GDM1 (cell line): ENCODE results near the gene C2CD4B.

Experiments used
- DNase-seq: peaks from one replicate; lab custom pipeline; 2025; lab: John Stamatoyannopoulos, UW

The C2CD4B gene

DNA sequence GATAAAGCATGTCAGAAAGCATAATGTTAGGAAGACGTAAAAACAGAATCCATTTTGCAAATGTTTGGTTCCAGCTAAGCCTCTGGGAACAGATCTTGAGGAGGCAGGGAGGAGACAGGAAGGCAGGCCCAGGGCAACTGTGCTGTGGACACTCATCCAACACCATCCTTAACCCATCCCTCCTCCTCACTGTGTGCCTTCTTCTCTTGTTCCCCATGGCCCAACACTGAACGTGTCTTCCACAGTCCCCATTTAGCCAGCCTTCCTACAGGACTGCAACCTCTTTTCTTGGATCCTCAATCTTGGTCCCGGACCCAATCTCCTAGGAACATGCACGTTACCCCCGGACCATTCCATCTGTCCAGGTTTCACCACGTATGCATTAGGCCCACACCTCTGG lies 15.4 kb downstream of the C2CD4B start:
- no peak for DNase-seq

DNA sequence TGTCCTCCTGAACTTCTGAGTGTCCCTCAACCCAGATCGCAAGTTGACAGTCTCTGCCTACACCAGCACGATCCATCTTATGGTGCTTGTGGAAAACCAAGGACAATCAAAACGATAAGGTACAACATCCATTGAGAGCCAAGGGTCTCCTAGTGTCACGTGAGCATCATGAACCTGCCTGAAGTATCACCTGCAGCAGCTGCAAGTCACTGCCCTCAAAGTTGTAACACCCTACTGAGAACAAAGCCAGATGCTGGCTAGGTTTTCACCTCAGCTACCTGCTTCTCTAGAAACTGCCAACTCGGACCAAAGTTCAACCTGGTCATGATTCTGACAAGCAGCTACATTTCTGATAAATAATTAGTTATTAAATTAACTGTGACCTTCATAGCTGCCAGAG lies 17.5 kb downstream of the C2CD4B start:
- DNase-seq = no peak

GRCh38 chr15:62147149-62147548 lies 17.9 kb downstream of the C2CD4B start:
- DNase-seq = no peak

DNA sequence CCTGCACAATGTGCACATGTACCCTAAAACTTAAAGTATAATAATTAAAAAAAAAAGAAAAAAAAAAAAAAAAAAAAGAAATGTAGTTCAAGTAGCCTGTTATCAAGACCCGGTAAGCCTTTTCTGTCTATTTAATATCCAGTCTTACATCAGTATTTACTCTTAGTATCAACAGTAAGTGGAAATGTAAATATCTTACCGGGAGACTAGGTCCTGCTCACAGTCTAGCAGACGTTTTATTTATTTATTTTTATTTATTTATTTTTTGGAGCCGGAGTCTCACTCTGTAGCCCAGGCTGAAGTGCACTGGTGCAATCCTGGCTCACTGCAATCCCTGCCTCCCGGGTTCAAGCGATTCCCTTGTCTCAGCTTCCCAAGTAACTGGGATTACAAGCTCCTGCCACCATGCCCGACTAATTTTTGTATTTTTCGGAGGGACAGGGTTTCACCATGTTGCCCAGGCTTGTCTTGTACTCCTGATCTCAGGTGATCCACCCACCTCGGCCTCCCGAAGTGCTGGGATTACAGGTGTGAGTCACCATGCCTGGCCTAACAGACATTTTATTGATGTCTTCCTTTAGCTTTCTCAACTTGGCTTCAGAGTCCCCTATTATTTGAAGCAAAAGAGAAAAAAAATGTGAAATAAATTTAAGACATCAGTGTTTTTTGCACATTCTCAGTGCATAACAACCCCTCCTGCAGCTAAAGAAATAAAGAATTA lies 19.9 kb downstream of the C2CD4B start:
- DNase-seq = no peak

- no peak for DNase-seq
Measured at GRCh38 chr15:62142736-62143135, 22.3 kb downstream of the C2CD4B start.

DNA sequence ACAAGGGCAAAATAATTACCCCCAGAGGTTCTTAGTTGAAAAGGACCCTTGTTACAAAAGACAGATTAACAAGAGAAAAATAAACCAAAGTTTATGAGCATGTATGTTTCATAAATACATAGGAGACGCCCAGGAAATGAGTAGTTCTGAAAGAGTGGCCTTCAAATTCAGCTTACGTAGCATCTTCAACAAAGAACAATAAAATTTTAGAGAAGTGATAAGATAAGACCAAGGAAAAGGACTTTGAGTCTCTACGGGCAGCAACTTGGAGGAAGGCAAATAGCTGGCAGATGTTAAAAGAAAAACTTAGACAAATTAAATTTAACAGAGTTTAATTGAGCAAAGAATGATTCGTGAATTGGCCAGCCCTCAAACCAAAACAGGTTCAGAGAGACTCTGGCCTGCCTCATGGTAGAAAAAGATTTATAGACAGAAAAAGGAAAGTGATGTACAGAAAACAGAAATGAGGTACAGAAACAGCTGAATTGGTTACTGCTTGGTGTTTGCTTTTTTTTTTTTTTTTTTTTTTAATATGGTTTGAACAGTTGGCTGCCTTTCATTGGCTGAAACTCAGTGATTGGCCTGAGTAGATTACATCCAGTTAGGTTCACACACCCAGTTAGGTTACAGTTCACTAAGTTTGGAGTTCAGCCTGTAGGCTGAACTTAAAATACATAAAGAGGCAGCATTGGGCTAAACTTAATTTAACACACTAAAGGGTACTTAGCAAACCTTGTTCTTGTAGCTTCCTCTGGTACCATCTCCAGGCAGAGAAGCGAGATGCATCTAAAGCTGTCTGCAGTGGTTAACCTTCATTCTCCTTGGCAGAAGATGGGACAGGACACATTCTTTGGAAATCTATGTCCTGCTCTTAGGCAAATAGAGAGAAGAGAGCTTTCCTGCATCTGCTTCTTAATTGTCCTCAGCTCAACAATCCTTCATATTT lies 23.2 kb downstream of the C2CD4B start:
- no peak for DNase-seq

GRCh38 chr15:62141200-62141599 lies 23.9 kb downstream of the C2CD4B start:
- no peak for DNase-seq

DNA sequence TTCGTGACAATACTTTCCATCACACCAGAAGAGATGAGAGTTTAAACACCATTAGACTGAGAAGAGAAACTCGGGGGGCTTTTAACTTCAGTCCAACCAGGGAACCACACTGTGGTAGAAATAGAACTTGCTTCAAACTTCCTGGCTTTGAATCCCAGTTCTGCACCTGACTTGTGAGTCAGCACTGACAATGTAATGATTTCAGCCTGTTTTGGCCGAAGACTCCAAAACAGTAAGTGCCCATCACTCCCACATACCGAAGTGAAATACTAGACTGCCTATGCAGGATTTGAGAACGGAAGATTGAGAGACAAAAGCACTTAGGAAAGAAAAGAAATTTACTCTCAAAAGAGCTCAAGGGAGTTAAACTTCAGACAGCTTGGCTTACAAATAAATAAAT lies 27.0 kb downstream of the C2CD4B start:
- DNase-seq = no peak

DNA sequence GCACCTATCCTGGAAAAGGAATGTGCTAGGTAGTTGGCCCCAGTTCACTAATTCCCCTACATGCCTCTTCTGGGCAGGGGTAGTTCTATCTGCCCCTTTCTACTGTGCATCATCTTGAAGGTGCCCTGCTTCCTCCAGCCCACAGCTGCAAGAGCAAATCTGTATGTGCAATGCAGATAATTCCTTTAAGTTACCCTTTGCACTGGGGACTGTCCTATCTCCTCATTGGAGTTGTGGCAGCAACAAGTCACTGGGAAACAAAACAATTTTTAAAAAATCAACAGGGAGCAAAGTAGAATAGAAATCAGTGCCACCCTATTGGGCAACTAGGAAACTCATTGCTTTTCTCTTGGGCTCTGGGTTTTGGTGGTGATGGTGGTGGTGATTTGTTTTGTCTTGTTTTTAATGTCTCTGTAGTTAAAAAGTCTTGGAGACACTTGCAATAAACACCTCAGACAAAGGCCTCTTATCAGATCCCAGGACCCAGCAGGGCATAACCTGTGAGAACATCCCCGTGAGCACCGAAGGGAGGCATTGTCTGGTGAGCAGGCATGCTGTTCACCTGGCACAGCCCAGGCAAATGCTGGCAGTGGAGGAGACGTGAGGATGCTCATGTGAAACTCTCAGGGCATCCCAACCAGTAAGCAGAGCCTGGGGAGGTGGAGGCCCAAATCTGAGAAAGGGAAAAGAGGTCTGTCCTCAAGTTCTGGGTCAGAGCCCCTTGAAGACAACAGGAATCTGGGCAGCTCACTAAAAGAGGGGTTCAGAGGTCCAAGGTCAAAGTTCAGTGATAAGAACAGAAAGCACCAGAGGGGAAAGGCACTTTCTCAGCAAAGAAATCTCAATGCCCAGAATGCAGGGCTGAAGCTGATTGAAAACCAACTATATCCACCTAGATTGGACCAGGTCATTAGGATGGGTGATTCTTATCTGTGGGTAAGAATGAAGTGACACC lies 27.9 kb downstream of the C2CD4B start:
- no peak for DNase-seq

GRCh38 chr15:62135532-62136134 lies 29.5 kb downstream of the C2CD4B start:
- DNase-seq = no peak

DNA sequence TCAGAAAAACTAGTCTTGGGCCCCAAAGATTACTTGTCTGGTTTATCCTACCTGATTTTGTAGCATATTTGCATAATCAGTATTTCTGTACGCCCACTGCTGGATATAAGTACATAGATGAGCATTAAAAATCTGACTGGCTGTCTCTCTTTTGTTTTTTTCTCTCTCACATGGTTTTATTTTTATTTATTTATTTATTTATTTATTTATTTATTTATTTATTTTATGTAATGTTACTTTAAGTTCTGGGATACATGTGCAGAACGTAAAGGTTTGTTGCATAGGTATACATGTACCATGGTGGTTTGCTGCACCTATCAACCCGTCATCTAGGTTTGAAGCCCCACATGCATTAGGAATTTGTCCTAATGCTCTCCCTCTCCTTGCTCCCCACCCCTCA lies 31.9 kb downstream of the C2CD4B start:
- DNase-seq = no peak

DNA sequence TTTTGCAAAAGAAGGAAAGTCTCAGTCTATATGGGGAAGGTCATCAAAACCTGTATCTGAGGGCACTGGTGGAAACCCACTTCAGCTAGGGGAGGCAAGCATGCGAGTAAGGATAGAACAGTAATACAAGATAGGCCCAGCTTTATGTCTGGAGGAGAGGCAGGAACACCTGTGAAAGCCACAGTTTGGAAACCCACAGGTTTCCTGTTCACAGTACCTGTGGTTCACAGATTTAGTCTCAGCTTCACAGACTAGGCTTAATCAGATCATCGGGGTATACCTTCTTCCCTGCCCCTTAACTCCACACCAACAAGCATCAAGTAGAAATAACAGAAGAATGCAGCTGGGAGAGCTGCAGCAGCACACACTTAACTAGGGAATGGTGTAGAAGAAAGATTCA lies 36.2 kb downstream of the C2CD4B start:
- no peak for DNase-seq

DNA sequence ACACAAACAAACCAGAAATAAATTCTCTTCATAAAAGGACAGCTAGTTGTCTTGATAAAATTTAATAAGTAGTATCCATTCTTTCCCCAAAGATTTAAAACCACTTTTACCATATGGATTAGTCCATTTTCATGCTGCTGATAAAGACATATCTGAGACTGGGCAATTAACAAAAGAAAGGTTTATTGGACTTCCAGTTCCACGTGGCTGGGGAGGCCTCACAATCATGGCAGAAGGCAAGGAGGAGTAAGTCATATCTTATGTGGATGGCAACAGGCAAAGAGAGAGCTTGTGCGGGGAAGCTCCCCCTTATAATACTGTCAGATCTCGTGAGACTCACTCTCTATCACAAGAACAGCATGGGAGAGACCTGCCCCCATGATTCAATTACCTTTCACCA lies 38.7 kb downstream of the C2CD4B start:
- no peak for DNase-seq

DNA sequence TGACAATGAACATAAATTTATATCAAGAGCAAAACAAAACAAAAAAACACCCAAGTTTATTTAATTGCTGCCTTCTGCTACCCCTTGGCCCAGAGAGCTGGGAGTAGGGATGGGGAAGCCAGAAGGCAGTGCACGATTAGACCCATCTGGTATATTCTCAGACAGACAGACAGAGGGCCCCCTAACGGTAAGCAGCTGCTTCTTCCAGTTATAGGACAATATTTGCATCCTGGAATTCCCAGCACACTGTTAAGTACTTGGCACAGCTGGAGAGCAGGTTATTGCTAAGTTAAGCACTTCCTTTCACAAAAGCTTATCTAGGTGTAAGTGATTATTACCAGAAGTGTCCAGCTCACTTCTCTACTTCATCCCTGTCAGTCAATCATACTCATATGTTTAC lies 39.3 kb downstream of the C2CD4B start:
- no peak for DNase-seq

DNA sequence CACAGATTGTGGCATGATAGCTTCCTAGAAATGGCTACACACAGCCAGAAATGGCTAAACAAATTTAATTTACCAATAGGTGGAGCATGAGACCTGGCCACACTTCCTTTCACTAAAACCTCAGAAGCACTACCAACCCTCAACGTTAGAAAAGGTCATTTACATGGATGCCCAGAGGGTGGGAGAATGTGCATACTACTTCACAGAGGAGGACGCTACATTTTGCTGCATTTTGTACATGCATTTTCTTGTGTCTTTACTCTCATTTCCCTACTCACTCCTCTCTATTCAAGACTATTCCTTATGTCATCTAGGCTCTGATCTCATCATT lies 40.1 kb downstream of the C2CD4B start:
- DNase-seq = no peak

DNA sequence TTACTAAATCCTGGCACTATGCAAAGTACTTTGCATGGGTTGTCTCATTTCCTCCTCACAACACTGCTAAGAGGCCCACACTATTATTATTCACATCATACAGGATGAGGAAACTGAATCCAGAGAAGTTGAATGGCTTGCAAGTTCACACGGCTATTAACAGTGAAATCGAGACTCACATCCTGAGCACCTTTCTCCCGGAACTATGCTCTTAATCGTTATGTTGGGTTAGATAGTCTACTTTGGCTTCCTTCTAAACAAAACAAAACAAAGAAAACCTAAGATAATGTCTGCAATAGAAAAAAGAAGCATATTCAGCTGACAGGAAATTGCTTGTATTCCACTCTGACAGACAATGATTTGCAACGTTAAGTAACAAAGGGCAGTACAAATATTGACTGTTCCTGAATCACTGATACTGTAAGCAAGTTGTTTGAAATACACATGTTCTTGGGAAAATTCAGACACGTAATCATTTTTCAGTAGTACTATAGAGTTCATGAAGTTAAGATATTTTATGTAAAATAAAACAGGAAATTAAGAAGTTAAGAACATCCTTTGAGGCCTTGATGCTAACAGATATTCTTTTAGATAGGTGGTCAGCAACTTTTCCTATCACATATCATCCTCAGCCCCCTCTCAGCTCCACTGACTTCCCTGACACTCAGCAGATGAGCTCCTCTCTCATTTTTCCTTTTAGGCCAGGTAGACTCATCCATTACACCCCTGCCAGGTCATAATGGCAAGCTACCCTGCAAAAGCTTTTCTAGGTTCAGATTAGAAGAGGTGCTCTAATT lies 40.7 kb downstream of the C2CD4B start:
- DNase-seq = no peak

DNA sequence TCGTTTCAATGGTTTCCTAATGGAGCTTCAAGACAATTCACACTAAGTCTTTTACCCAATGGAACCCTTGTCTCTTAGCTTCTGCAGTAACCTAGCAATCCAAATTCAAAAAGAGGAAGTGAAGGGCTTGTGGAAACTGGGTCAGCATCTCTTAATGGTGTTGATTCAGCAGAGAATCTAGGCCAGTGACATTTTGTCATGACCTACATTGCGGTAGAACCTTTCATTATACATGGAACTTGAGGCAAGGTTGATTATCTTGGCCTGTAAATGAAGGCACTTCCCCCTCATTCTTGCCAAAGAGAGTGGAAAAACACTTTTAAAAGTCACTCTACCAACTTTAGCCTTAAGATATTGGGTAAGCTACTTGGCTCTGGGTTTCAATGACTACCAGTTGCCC lies 42.8 kb downstream of the C2CD4B start:
- no peak for DNase-seq

- no peak for DNase-seq
Measured at GRCh38 chr15:62121273-62122015, 43.6 kb downstream of the C2CD4B start.

DNA sequence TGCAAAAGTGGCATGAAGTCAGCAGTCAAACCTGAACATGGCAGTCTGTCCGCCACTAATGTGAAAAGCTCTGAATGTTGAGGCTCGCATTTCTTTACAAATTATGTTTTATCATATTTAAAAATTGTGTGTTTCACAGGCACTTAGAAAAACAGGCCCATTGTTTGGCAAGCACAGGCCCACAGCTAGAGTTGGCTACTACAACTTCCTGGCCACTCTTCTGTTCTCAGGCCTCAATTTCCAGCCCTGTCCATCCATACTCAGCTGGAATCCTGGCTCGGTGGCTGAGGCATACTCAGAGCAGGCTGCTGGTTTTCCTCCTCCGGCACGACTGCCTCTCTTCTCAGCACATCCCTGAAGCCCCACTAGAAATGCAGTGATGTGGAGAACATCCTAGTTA lies 44.3 kb downstream of the C2CD4B start:
- DNase-seq = no peak

GRCh38 chr15:62119874-62120273 lies 45.2 kb downstream of the C2CD4B start:
- no peak for DNase-seq
